8988T (cell line): ENCODE data around the gene DGCR8.

Source experiments
- DNase-seq: peaks from one replicate; pipeline ENCODE4 v3.0.0; 2011

DGCR8 gene

GRCh38 chr22:20079745-20080444 lies at the start of gene DGCR8:
Gene DGCR8, plus strand, starts transcription at chr22:20080241. Its CDS starts 5,723 bp downstream, at chr22:20085964.
- peak; percentile 92 for DNase-seq

GRCh38 chr22:20031732-20032406 lies 48.2 kb upstream of the DGCR8 start:
- DNase-seq: no peak

GRCh38 chr22:20032407-20032991 lies 47.5 kb upstream of the DGCR8 start:
- no peak for DNase-seq

- DNase-seq: no peak
These were observed 46.9 kb upstream of the DGCR8 start for GRCh38 chr22:20033045-20033706.

- DNase-seq: no peak
These were observed 45.9 kb upstream of the DGCR8 start for GRCh38 chr22:20034143-20034542.

- no peak for DNase-seq
These were observed 44.5 kb upstream of the DGCR8 start for GRCh38 chr22:20035375-20036083.

- DNase-seq: no peak
These were observed 44.0 kb upstream of the DGCR8 start for GRCh38 chr22:20036084-20036482.

GRCh38 chr22:20036535-20037392 lies 43.3 kb upstream of the DGCR8 start:
- no peak for DNase-seq

- DNase-seq: no peak
These were observed 42.6 kb upstream of the DGCR8 start for GRCh38 chr22:20037419-20037818.

GRCh38 chr22:20038574-20038973 lies 41.5 kb upstream of the DGCR8 start:
- DNase-seq: no peak

GRCh38 chr22:20039683-20040325 lies 40.2 kb upstream of the DGCR8 start:
- DNase-seq: no peak

- no peak for DNase-seq
These were observed 39.5 kb upstream of the DGCR8 start for GRCh38 chr22:20040327-20041200.

- no peak for DNase-seq
These were observed 36.7 kb upstream of the DGCR8 start for GRCh38 chr22:20043057-20043996.

GRCh38 chr22:20043997-20044342 lies 36.1 kb upstream of the DGCR8 start:
- DNase-seq: no peak

- DNase-seq: no peak
These were observed 35.4 kb upstream of the DGCR8 start for GRCh38 chr22:20044495-20045151.

GRCh38 chr22:20046730-20047129 lies 33.3 kb upstream of the DGCR8 start:
- no peak for DNase-seq

- no peak for DNase-seq
These were observed 28.1 kb upstream of the DGCR8 start for GRCh38 chr22:20051927-20052308.

GRCh38 chr22:20052309-20053259 lies 27.5 kb upstream of the DGCR8 start:
- no peak for DNase-seq
